ENCODE results near the gene ASTN1. TPM values are rescaled to one million over a fixed set of nuclear protein-coding genes. Genes with fewer than 3 reads are reported as not detected.

ASTN1 gene
- total RNA-seq, 1 donor from 2014 or later = 0.35 TPM

- DNase-seq (ENCODE audit: missing footprints) = no peak
- no peak for ATAC-seq
- intact Hi-C loops (cut with DNase I) = no loop called here
Measured at GRCh38 chr1:177065430-177065829, 99.1 kb downstream of the ASTN1 start.

GRCh38 chr1:177063648-177064047 is 100.9 kb downstream of the ASTN1 start:
- intact Hi-C loops (cut with DNase I) = no loop called here
- no peak for DNase-seq (ENCODE audit: missing footprints)
- ATAC-seq = no peak

GRCh38 chr1:177054542-177054941 is 110.0 kb downstream of the ASTN1 start:
- DNase-seq (ENCODE audit: missing footprints) (no peak), ATAC-seq (no peak)
- intact Hi-C loops (cut with DNase I) = no loop called here

GRCh38 chr1:177053648-177054047 is 110.9 kb downstream of the ASTN1 start:
- intact Hi-C loops (cut with DNase I) = no loop called here
- DNase-seq (ENCODE audit: missing footprints) = no peak
- ATAC-seq = no peak

GRCh38 chr1:177048314-177049069 is 116.0 kb downstream of the ASTN1 start:
- no peak for ATAC-seq
- DNase-seq (ENCODE audit: missing footprints) = no peak
- intact Hi-C loops (cut with DNase I) = no loop called here

- ATAC-seq (no peak), DNase-seq (ENCODE audit: missing footprints) (no peak)
- intact Hi-C loops (cut with DNase I) = no loop called here
Measured at GRCh38 chr1:177045151-177045550, 119.4 kb downstream of the ASTN1 start.

- no peak for DNase-seq (ENCODE audit: missing footprints)
- intact Hi-C loops (cut with DNase I) = no loop called here
- no peak for ATAC-seq
Measured at GRCh38 chr1:177044390-177044789, 120.1 kb downstream of the ASTN1 start.

GRCh38 chr1:177043597-177043996 is 120.9 kb downstream of the ASTN1 start:
- no peak for ATAC-seq
- no peak for DNase-seq (ENCODE audit: missing footprints)
- intact Hi-C loops (cut with DNase I) = no loop called here

GRCh38 chr1:177035586-177035985 is 128.9 kb downstream of the ASTN1 start:
- no peak for DNase-seq (ENCODE audit: missing footprints)
- no peak for ATAC-seq
- intact Hi-C loops (cut with DNase I) = no loop called here

- intact Hi-C loops (cut with DNase I) = no loop called here
- DNase-seq (ENCODE audit: missing footprints) (no peak), ATAC-seq (no peak)
Measured at GRCh38 chr1:177033628-177034027, 130.9 kb downstream of the ASTN1 start.

GRCh38 chr1:177032434-177032833 is 132.1 kb downstream of the ASTN1 start:
- intact Hi-C loops (cut with DNase I) = no loop called here
- no peak for ATAC-seq
- no peak for DNase-seq (ENCODE audit: missing footprints)

GRCh38 chr1:177024623-177025022 is 139.9 kb downstream of the ASTN1 start:
- ATAC-seq = no peak
- intact Hi-C loops (cut with DNase I) = no loop called here
- DNase-seq (ENCODE audit: missing footprints) = no peak

- no peak for ATAC-seq
- intact Hi-C loops (cut with DNase I) = no loop called here
- no peak for DNase-seq (ENCODE audit: missing footprints)
Measured at GRCh38 chr1:177023726-177024125, 140.8 kb downstream of the ASTN1 start.

- no peak for DNase-seq (ENCODE audit: missing footprints)
- intact Hi-C loops (cut with DNase I) = no loop called here
- no peak for ATAC-seq
Measured at GRCh38 chr1:177023249-177023648, 141.3 kb downstream of the ASTN1 start.

- ATAC-seq (no peak), DNase-seq (ENCODE audit: missing footprints) (no peak)
- intact Hi-C loops (cut with DNase I) = no loop called here
Measured at GRCh38 chr1:177021687-177022086, 142.8 kb downstream of the ASTN1 start.

- no peak for DNase-seq (ENCODE audit: missing footprints)
- ATAC-seq = peak; percentile 66
- intact Hi-C loops (cut with DNase I) = no loop called here
Measured at GRCh38 chr1:177020851-177021589, 143.5 kb downstream of the ASTN1 start.

- DNase-seq (ENCODE audit: missing footprints) (peak; percentile 58), ATAC-seq (no peak)
- intact Hi-C loops (cut with DNase I) = no loop called here
Measured at GRCh38 chr1:177017287-177017852, 147.1 kb downstream of the ASTN1 start.

GRCh38 chr1:177014325-177014724 is 150.2 kb downstream of the ASTN1 start:
- ATAC-seq (no peak), DNase-seq (ENCODE audit: missing footprints) (no peak)
- intact Hi-C loops (cut with DNase I) = no loop called here

GRCh38 chr1:177012342-177012925 is 152.1 kb downstream of the ASTN1 start:
- ATAC-seq = no peak
- intact Hi-C loops (cut with DNase I) = no loop called here
- no peak for DNase-seq (ENCODE audit: missing footprints)

- no peak for ATAC-seq
- DNase-seq (ENCODE audit: missing footprints) = no peak
- intact Hi-C loops (cut with DNase I) = no loop called here
Measured at GRCh38 chr1:177011508-177011907, 153.0 kb downstream of the ASTN1 start.

Data from Right ventricle myocardium inferior (tissue), 1 donor.